Stomach (tissue), 9 donors: ENCODE results near the gene FHL2. TPM values are rescaled to one million over a fixed set of nuclear protein-coding genes. Genes with fewer than 3 reads are reported as not detected.

Experiments
- DNase-seq, 2 donors: peaks; one replicate each; pipeline versions ENCODE4 v3.0.0 to v3.0.0-alpha.2; 2013 to 2019
- H3K27ac ChIP-seq, 5 donors: fragments of 200-600 bp in 4 of 5; sonication (generic) in 4 of 5; one replicate each; pipeline ENCODE4 v1.5.1; 2013 to 2019; ENCODE audit warnings: mild to moderate bottlenecking in 1 of 5, moderate library complexity in 1 of 5
- H3K27me3 ChIP-seq, 3 donors: fragments of 200-600 bp; sonication (generic); one replicate each; pipeline ENCODE4 v1.5.1; 2017 to 2019; ENCODE audit warnings: mixed run types in 1 of 3
- H3K36me3 ChIP-seq, 4 donors: fragments of 200-600 bp; sonication (generic); 1 replicate in 3 of 4; 2 replicates in 1 of 4; pipeline ENCODE4 v1.5.1; 2016 to 2019
- H3K4me1 ChIP-seq, 4 donors: fragments of 200-600 bp; sonication (generic); one replicate each; pipeline ENCODE4 v1.5.1; 2016 to 2019
- H3K4me3 ChIP-seq, 4 donors: fragments of 200-600 bp; sonication (generic) in 3 of 4; one replicate each; pipeline ENCODE4 v1.5.1; 2016 to 2019; ENCODE audit warnings: mild to moderate bottlenecking in 1 of 4
- H3K9me3 ChIP-seq, 4 donors: fragments of 200-600 bp; sonication (generic); one replicate each; pipeline ENCODE4 v1.5.1; 2016 to 2019
- CTCF ChIP-seq, 7 experiments: fragments of 450-650 bp in 4 of 7; fragments of 200-600 bp in 3 of 7; sonication (generic) in 3 of 7; IDR thresholded peaks; one replicate each; pipeline ENCODE4 v1.5.1; 2016 to 2019; ENCODE audit warnings: antibody characterized with exemption in 7 of 7, control low read depth in 2 of 7, mild to moderate bottlenecking in 1 of 7
- EP300 ChIP-seq: sonication (generic); formaldehyde crosslinking; IDR thresholded peaks from one replicate; pipeline ENCODE4 v1.6.1; 2017; ENCODE audit warnings: antibody characterized with exemption
- POLR2A ChIP-seq, 4 donors: fragments of 450-650 bp; IDR thresholded peaks; one replicate each; pipeline ENCODE4 v1.6.1; 2016; ENCODE audit warnings: antibody characterized with exemption in 4 of 4, control low read depth in 2 of 4, mild to moderate bottlenecking in 1 of 4, moderate library complexity in 1 of 4
- POLR2AphosphoS5 ChIP-seq, 3 donors: sonication (generic); formaldehyde crosslinking; IDR thresholded peaks; one replicate each; pipeline ENCODE4 v1.6.1; 2016; ENCODE audit warnings: antibody characterized with exemption in 3 of 3
- WGBS, 5 donors: extraction: QIAGEN DNeasy Blood & Tissue Kit in 3 of 5; methylation state at CpG; one replicate each; pipeline versions ENCODE4 v1.1.5 to v1.1.7; 2013 to 2018; 5-methylcytosine and 5-hydroxymethylcytosine counted together
- intact Hi-C: fragments of 100-400 bp; cut with DNase I; formaldehyde crosslinking; loops from one replicate; pipeline ENCODE4 v1.15.1; 2023; ENCODE audit warnings: low total_unique reads
- polyA plus RNA-seq, 3 donors: library from polyadenylated mRNA; stranded (reverse); fragments of 200-250 nt; gene quantifications; one replicate each; pipeline ENCODE4 v1.2.3, GENCODE V29; 2013
- total RNA-seq, 5 donors: library from RNA; depleted of rRNA; stranded (reverse); fragments of >200 nt; gene quantifications; one replicate each; pipeline versions ENCODE4 v1.1.0 to v1.2.3, GENCODE V29; 2014 to 2016
- donor health status: healthy with polysubstance abuse.
- donor health status: Bipolar disorder and iron deficiency.
- donor health status: healthy.

Gene FHL2
- total and polyA plus RNA-seq, 8 donors: 42.3 to 240 (median 61.9) TPM

- intact Hi-C loops: no loop called here
- 59 to 74% (median 61%) methylated on average over 4 of the region's 4 CpGs for WGBS, 5 donors
- H3K27ac ChIP-seq: peak overlapping the region in 4 of 5 donors; percentile 72 to 93 (median 86)
These were observed 27.0 kb downstream of the FHL2 start for GRCh38 chr2:105371810-105372209.

GRCh38 chr2:105371156-105371555 is 27.7 kb downstream of the FHL2 start:
- H3K27ac ChIP-seq: peak overlapping the region in 4 of 5 donors; percentile 41 to 93 (median 86)
- H3K4me3 ChIP-seq: no peak overlapping the region
- intact Hi-C loops: no loop called here
- no peaks in the 10 kb centered on the region for H3K9me3 ChIP-seq
- peaks cover 42 to 84% (median 71%) of the 10 kb centered on the region in 4 donors for H3K4me1 ChIP-seq
- no peaks in the 10 kb centered on the region for H3K27me3 ChIP-seq
- no peak for TF ChIP-seq CTCF (IDR thresholded peaks at IDR 0.05)
- TF ChIP-seq EP300: no peak
- no peak for TF ChIP-seq POLR2AphosphoS5 (IDR thresholded peaks at IDR 0.05)
- no peak for TF ChIP-seq POLR2A (IDR thresholded peaks at IDR 0.05)
- H3K36me3 ChIP-seq: peaks cover 7 to 59% (median 39%) of the 10 kb centered on the region in 4 donors
- WGBS, 5 donors: 72 to 88% (median 82%) methylated on average over 10 of the region's 10 CpGs
- DNase-seq: no peak

More at GRCh38 chr2:105371810-105372209, 27.0 kb downstream of the FHL2 start:
- peak in 1 of 3 donors; percentile 6 for TF ChIP-seq POLR2AphosphoS5 (IDR thresholded peaks at IDR 0.05)
- TF ChIP-seq EP300: no peak
- TF ChIP-seq CTCF (IDR thresholded peaks at IDR 0.05): no peak
- no peak for TF ChIP-seq POLR2A (IDR thresholded peaks at IDR 0.05)
- peaks cover 7 to 57% (median 34%) of the 10 kb centered on the region in 4 donors for H3K36me3 ChIP-seq
- no peaks in the 10 kb centered on the region for H3K9me3 ChIP-seq
- DNase-seq: no peak
- H3K4me1 ChIP-seq: peaks cover 47 to 87% (median 76%) of the 10 kb centered on the region in 4 donors
- H3K4me3 ChIP-seq: no peak overlapping the region
- no peaks in the 10 kb centered on the region for H3K27me3 ChIP-seq

GRCh38 chr2:105369777-105370690 is 28.8 kb downstream of the FHL2 start:
- Histone ChIP-seq H3K27ac (peak overlapping the region in 4 of 5 donors; percentile 41 to 93 (median 86)), H3K27me3 (no peaks in the 10 kb centered on the region), H3K9me3 (no peaks in the 10 kb centered on the region), H3K4me3 (no peak overlapping the region), H3K36me3 (peaks cover 8 to 70% (median 50%) of the 10 kb centered on the region in 4 donors), H3K4me1 (peaks cover 32 to 74% (median 61%) of the 10 kb centered on the region in 4 donors)
- peak in 6 of 7 experiments; percentile 72 to 96 (median 90) for TF ChIP-seq CTCF (IDR thresholded peaks at IDR 0.05)
- TF ChIP-seq EP300: no peak
- TF ChIP-seq POLR2AphosphoS5 (IDR thresholded peaks at IDR 0.05): peak; percentile 10 to 88 (median 59)
- intact Hi-C loops: loop anchor here (5.0 kb wide), 1 partner anchor 152 kb away; no protein-coding TSS in a partner anchor
- DNase-seq: peak; percentile 93 to 96
- WGBS, 5 donors: 37 to 44% (median 41%) methylated on average over 30 of the region's 30 CpGs

GRCh38 chr2:105368759-105369408 is 30.0 kb downstream of the FHL2 start:
- no peaks in the 10 kb centered on the region for H3K9me3 ChIP-seq
- H3K36me3 ChIP-seq: peaks cover 16 to 78% (median 60%) of the 10 kb centered on the region in 4 donors
- WGBS, 5 donors: 38 to 46% (median 42%) methylated on average over 8 of the region's 8 CpGs
- peak overlapping the region in 2 of 5 donors; percentile 5 to 26 for H3K27ac ChIP-seq
- TF ChIP-seq EP300 (no peak), POLR2A (IDR thresholded peaks at IDR 0.05) (no peak)
- H3K4me3 ChIP-seq: no peak overlapping the region
- H3K4me1 ChIP-seq: peaks cover 26 to 63% (median 51%) of the 10 kb centered on the region in 4 donors
- intact Hi-C loops: loop anchor here (5.0 kb wide), 1 partner anchor 153 kb away; no protein-coding TSS in a partner anchor
- H3K27me3 ChIP-seq: no peaks in the 10 kb centered on the region
- no peak for DNase-seq
